Endothelial cell (in vitro differentiated cells): ENCODE data around the gene SLC43A3. TPM values are rescaled to one million over a fixed set of nuclear protein-coding genes. Genes with fewer than 3 reads are reported as not detected.

Experiments
- DNase-seq: peaks from one replicate; pipeline ENCODE4 v3.0.0; 2021; ENCODE audit warnings: low spot score
- H3K27ac Mint-ChIP-seq: one replicate; pipeline ENCODE4 v1.8.0; 2021; ENCODE audit warnings: mixed read lengths, inconsistent platforms; ENCODE audit not compliant: unreplicated experiment
- H3K27me3 Mint-ChIP-seq: one replicate; pipeline ENCODE4 v1.8.0; 2021; ENCODE audit warnings: mild to moderate bottlenecking, moderate library complexity, mixed read lengths, inconsistent platforms; ENCODE audit not compliant: unreplicated experiment
- H3K36me3 Mint-ChIP-seq: one replicate; pipeline ENCODE4 v1.8.0; 2021; ENCODE audit warnings: mild to moderate bottlenecking, low read depth, mixed read lengths, inconsistent platforms; ENCODE audit not compliant: unreplicated experiment
- H3K4me1 Mint-ChIP-seq: one replicate; pipeline ENCODE4 v1.8.0; 2021; ENCODE audit warnings: mild to moderate bottlenecking, mixed read lengths, inconsistent platforms; ENCODE audit not compliant: unreplicated experiment
- H3K4me3 Mint-ChIP-seq: one replicate; pipeline ENCODE4 v1.8.0; 2021; ENCODE audit warnings: mild to moderate bottlenecking, mixed read lengths, inconsistent platforms; ENCODE audit not compliant: unreplicated experiment
- H3K9me3 Mint-ChIP-seq: one replicate; pipeline ENCODE4 v1.8.0; 2021; ENCODE audit warnings: mixed read lengths, inconsistent platforms; ENCODE audit not compliant: unreplicated experiment
- total RNA-seq: library from RNA; stranded (reverse); fragmentation: NEBNext Ultra II Directional; extraction: Animal tissue kit (Norgen Biotek cat#: 25700); gene quantifications from one replicate; pipeline ENCODE4 v1.2.1, GENCODE V29; 2021; ENCODE audit not compliant: unreplicated experiment
- TF ChIP-seq, protein P1 (sequence below): fragments of 200-600 bp; sonication (generic); IDR thresholded peaks from one replicate; pipeline ENCODE4 v1.5.0; 2021; ENCODE audit warnings: antibody characterized with exemption; ENCODE audit not compliant: unreplicated experiment

SLC43A3 gene
- total RNA-seq, 1 donor from 2014 or later, result 17.5 TPM

DNA sequence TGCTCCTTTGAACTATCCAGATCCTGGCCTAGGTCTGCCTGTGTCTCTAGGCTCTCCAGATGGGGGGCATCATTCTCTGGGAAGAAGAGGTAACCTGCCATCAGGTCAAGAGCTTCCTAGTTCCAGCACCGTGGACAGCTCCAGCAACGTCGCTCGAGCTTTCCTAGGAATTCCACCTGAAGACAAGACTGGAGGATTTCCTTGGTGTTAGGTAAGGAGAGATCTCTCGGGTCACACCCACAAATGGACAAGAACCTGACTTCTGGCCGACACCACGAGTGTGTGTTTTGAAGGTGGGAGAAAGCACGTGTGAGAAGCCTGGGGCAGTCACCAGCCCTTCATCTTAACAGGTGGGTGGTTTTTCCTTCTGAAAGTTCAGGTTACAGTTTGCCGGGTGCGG, 47.2 kb downstream of the SLC43A3 start:
- no peaks in the 10 kb centered on the region for H3K9me3 Mint-ChIP-seq
- no peak overlapping the region for H3K4me3 Mint-ChIP-seq
- peaks cover 13% of the 10 kb centered on the region for H3K27me3 Mint-ChIP-seq
- TF ChIP-seq, protein P1, sequence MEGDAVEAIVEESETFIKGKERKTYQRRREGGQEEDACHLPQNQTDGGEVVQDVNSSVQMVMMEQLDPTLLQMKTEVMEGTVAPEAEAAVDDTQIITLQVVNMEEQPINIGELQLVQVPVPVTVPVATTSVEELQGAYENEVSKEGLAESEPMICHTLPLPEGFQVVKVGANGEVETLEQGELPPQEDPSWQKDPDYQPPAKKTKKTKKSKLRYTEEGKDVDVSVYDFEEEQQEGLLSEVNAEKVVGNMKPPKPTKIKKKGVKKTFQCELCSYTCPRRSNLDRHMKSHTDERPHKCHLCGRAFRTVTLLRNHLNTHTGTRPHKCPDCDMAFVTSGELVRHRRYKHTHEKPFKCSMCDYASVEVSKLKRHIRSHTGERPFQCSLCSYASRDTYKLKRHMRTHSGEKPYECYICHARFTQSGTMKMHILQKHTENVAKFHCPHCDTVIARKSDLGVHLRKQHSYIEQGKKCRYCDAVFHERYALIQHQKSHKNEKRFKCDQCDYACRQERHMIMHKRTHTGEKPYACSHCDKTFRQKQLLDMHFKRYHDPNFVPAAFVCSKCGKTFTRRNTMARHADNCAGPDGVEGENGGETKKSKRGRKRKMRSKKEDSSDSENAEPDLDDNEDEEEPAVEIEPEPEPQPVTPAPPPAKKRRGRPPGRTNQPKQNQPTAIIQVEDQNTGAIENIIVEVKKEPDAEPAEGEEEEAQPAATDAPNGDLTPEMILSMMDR, result no peak
- H3K4me1 Mint-ChIP-seq, result no peaks in the 10 kb centered on the region
- H3K36me3 Mint-ChIP-seq, result no peaks in the 10 kb centered on the region
- peak; percentile 53 for DNase-seq
- no peak overlapping the region for H3K27ac Mint-ChIP-seq

DNA sequence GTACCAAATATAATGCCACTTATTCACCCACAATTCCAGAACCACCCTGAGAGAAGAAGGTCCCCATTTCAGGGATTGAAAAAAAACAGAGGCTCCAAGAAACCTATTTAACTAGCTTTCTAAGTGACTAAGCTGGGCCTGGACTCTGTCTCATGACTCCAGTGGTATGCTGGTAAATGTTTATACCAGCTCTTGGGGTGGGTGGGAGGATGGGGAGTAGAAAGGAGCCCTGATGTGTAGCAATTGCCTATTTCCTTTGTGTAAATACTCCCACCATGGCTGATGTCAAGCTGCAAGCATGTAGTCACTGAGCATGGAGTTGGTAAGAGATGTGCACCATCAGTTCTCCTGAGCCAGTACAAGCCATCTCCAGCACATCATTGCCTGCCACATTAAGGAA, 48.7 kb downstream of the SLC43A3 start:
- no peaks in the 10 kb centered on the region for H3K9me3 Mint-ChIP-seq
- no peak overlapping the region for H3K4me3 Mint-ChIP-seq
- no peaks in the 10 kb centered on the region for H3K4me1 Mint-ChIP-seq
- TF ChIP-seq, protein P1, result no peak
- no peak for DNase-seq
- no peaks in the 10 kb centered on the region for H3K36me3 Mint-ChIP-seq
- no peak overlapping the region for H3K27ac Mint-ChIP-seq
- peaks cover 13% of the 10 kb centered on the region for H3K27me3 Mint-ChIP-seq

DNA sequence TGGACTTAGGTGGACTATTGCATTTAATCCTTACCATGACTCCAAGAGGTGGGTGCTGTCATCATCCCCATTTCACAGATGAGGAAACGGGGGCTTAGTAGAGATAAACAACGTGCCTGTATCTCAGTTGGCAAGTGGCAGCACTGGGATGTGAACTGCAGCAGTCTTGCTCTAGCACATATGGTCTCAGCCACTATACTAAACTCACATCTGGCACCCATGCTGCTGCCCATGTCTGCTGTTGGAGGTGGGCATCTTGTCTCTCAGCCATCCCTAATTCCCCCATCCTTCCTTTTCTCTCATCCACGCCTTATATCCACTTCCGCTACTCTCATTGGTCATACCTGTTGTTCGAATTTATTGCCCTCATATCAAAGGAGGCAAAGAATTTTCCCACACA, 49.8 kb downstream of the SLC43A3 start:
- no peak overlapping the region for H3K4me3 Mint-ChIP-seq
- no peak for DNase-seq
- no peaks in the 10 kb centered on the region for H3K4me1 Mint-ChIP-seq
- H3K36me3 Mint-ChIP-seq, result no peaks in the 10 kb centered on the region
- H3K27me3 Mint-ChIP-seq, result peaks cover 13% of the 10 kb centered on the region
- no peaks in the 10 kb centered on the region for H3K9me3 Mint-ChIP-seq
- TF ChIP-seq, protein P1, result no peak
- H3K27ac Mint-ChIP-seq, result no peak overlapping the region

DNA sequence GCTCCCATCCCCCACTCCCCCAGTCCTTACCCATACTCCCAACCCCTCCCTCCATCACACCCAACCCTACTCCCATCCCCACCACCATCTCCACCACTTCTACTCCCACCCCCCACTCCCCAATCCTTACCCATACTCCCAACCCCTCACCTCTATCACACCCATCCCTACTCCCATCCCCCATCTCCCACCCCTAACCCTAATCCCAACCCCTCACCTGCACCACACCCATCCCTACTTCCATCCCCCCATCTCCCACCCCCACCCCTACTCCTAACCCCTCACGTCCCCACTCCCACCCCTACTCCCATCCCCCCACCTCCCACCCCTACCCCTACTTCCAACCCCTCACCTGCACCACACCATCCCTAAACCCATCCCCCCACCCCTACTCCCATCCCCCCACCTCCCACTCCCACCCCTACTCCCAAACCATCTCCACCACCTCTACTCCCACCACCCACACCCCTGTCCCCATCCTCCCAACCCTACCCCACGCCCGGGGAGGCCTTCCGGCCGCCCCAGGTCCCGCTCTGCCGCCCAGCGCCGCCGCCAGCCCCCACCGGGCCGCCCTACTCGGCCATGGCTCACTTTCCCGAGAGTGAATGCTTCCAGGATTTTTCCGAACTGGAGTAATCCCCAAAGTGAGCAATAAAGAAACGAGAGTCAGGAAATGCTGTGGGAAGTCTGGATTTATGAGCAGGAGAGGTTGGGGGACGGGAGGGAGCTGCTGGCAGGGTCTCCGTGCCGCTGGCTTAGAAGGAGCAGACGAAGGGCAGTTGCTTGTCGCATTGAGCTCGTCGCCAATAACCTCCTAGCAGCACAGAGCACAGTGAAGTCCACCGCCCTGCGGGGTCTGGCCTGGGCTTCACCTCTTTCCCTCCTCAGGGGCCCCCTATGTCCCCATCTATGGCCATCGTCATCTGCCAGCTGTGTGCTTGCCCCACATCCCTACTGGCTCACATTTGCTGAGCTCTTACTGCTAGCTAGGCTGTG, 50.5 kb downstream of the SLC43A3 start:
- TF ChIP-seq, protein P1, result no peak
- Mint-ChIP-seq H3K36me3 (no peaks in the 10 kb centered on the region), H3K9me3 (no peaks in the 10 kb centered on the region), H3K4me1 (no peaks in the 10 kb centered on the region), H3K27ac (no peak overlapping the region), H3K4me3 (no peak overlapping the region), H3K27me3 (peaks cover 13% of the 10 kb centered on the region)
- no peak for DNase-seq

DNA sequence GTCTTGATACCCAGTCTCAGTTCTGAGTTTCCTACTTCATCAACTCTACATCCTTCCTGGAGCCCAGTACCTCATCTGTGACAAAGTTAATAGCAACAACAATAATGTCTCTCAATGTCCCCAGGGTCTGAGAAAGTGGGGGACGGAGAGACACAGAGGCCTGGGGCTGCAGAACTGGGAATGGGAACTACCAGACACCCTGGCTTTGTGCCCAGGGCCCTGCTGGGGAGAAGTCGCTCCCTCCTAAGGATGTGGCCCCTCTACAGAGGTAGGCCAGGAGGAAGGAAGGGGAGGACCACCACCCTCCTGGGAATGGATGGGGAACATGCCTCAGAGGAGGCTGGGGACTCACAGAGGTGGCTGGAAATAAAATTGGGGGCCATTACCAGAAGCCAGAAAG, 51.4 kb downstream of the SLC43A3 start:
- TF ChIP-seq, protein P1, result no peak
- Mint-ChIP-seq H3K27me3 (peaks cover 12% of the 10 kb centered on the region), H3K4me1 (peaks cover 3% of the 10 kb centered on the region), H3K9me3 (no peaks in the 10 kb centered on the region), H3K27ac (no peak overlapping the region), H3K4me3 (no peak overlapping the region), H3K36me3 (no peaks in the 10 kb centered on the region)
- no peak for DNase-seq
